HEK293 (cell line): Measurements from ENCODE around the gene GJD4.

Source experiments
- CTCF ChIA-PET: fragments of 350-600 bp; formaldehyde crosslinking; extraction: SDS; loops from one replicate; lab custom pipeline; 2021; ENCODE audit warnings: antibody characterized with exemption; lab: Yijun Ruan, JAX
- POLR2A ChIA-PET: fragments of 300-600 bp; formaldehyde crosslinking; extraction: SDS; loops from one replicate; lab custom pipeline; 2020; ENCODE audit warnings: antibody characterized with exemption, inconsistent platforms; lab: Yijun Ruan, JAX
- H3K27ac ChIP-seq: fragments of 200-500 bp; sonication (Bioruptor generic); 2 replicates; pipeline ENCODE4 v1.5.1; 2014; ENCODE audit warnings: low read depth, low read length, control low read depth, inconsistent platforms; ENCODE audit errors: extremely low read depth
- H3K36me3 ChIP-seq, 2 experiments: fragments of 200-500 bp in 1 of 2; sonication (Bioruptor generic) in 1 of 2; 1 replicate in 1 of 2; 2 replicates in 1 of 2; pipeline ENCODE4 v1.5.1; 2014 to 2017; ENCODE audit warnings: inconsistent platforms in 2 of 2, low read length in 2 of 2; ENCODE audit not compliant: control insufficient read depth in 2 of 2, insufficient read depth in 1 of 2
- H3K4me1 ChIP-seq: fragments of 200-500 bp; sonication (Bioruptor generic); 2 replicates; pipeline ENCODE4 v1.5.1; 2014; ENCODE audit warnings: mild to moderate bottlenecking, low read length, inconsistent platforms; ENCODE audit not compliant: control insufficient read depth, insufficient read depth
- H3K4me3 ChIP-seq: 2 replicates; pipeline ENCODE4 v1.5.1; 2011; ENCODE audit warnings: low read depth, mild to moderate bottlenecking, control low read depth, low read length, moderate library complexity
- H3K9me3 ChIP-seq: fragments of 200-500 bp; sonication (Bioruptor generic); 2 replicates; pipeline ENCODE4 v1.5.1; 2014; ENCODE audit warnings: low read depth, low read length, inconsistent platforms; ENCODE audit not compliant: control insufficient read depth, insufficient read depth
- AEBP2 ChIP-seq: fragments of 450-650 bp; formaldehyde crosslinking; IDR thresholded peaks from 2 replicates; pipeline ENCODE4 v1.5.1; 2016; ENCODE audit warnings: missing biosample characterization, missing genetic modification characterization, borderline replicate concordance
- GFI1B ChIP-seq: fragments of 450-650 bp; formaldehyde crosslinking; IDR thresholded peaks from 2 replicates; pipeline ENCODE4 v1.5.1; 2016; ENCODE audit warnings: missing biosample characterization, missing genetic modification characterization
- GLI4 ChIP-seq: fragments of 450-650 bp; formaldehyde crosslinking; IDR thresholded peaks from 2 replicates; pipeline ENCODE4 v1.5.1; 2016; ENCODE audit warnings: missing biosample characterization, missing genetic modification characterization
- KLF16 ChIP-seq: fragments of 450-650 bp; formaldehyde crosslinking; IDR thresholded peaks from 2 replicates; pipeline ENCODE4 v1.5.1; 2017; ENCODE audit warnings: missing biosample characterization, missing genetic modification characterization
- YY1 ChIP-seq: fragments of 450-650 bp; formaldehyde crosslinking; IDR thresholded peaks from 2 replicates; pipeline ENCODE4 v1.5.1; 2018; ENCODE audit warnings: missing biosample characterization, missing genetic modification characterization
- ZBTB21 ChIP-seq: fragments of 450-650 bp; formaldehyde crosslinking; IDR thresholded peaks from 2 replicates; pipeline ENCODE4 v1.5.1; 2017; ENCODE audit warnings: missing biosample characterization, missing genetic modification characterization
- ZBTB6 ChIP-seq: fragments of 450-650 bp; formaldehyde crosslinking; IDR thresholded peaks from 2 replicates; pipeline ENCODE4 v1.5.1; 2017; ENCODE audit warnings: missing biosample characterization, missing genetic modification characterization
- ZIC2 ChIP-seq: fragments of 450-650 bp; formaldehyde crosslinking; IDR thresholded peaks from 2 replicates; pipeline ENCODE4 v1.5.1; 2016; ENCODE audit warnings: missing biosample characterization, missing genetic modification characterization
- ZNF121 ChIP-seq: fragments of 450-650 bp; formaldehyde crosslinking; IDR thresholded peaks from 2 replicates; pipeline ENCODE4 v1.5.1; 2016; ENCODE audit warnings: missing biosample characterization, missing genetic modification characterization
- ZNF274 ChIP-seq, 2 experiments: fragments of 200-500 bp in 1 of 2; fragments of 450-650 bp in 1 of 2; sonication (Bioruptor generic) in 1 of 2; formaldehyde crosslinking in 1 of 2; IDR thresholded peaks; 2 replicates each; pipeline versions ENCODE4 v1.5.1 to v1.6.1; 2014 to 2016; ENCODE audit warnings: borderline replicate concordance in 1 of 2, inconsistent platforms in 1 of 2, low read length in 1 of 2, missing biosample characterization in 1 of 2, missing genetic modification characterization in 1 of 2
- ZNF341 ChIP-seq: fragments of 450-650 bp; formaldehyde crosslinking; IDR thresholded peaks from 2 replicates; pipeline ENCODE4; 2016; ENCODE audit warnings: low read depth, missing biosample characterization, missing genetic modification characterization
- ZNF398 ChIP-seq: fragments of 450-650 bp; formaldehyde crosslinking; IDR thresholded peaks from 2 replicates; pipeline ENCODE4 v1.5.1; 2017; ENCODE audit warnings: missing biosample characterization, missing genetic modification characterization
- ZNF423 ChIP-seq: fragments of 450-650 bp; formaldehyde crosslinking; IDR thresholded peaks from 2 replicates; pipeline ENCODE4 v1.5.1; 2016; ENCODE audit warnings: missing biosample characterization, missing genetic modification characterization
- ZNF433 ChIP-seq: fragments of 450-650 bp; formaldehyde crosslinking; IDR thresholded peaks from 2 replicates; pipeline ENCODE4 v1.5.1; 2016; ENCODE audit warnings: missing biosample characterization, missing genetic modification characterization, low read depth
- ZNF513 ChIP-seq: fragments of 450-650 bp; IDR thresholded peaks from 2 replicates; pipeline ENCODE4 v1.5.1; 2018; ENCODE audit warnings: missing biosample characterization, missing genetic modification characterization
- ZNF514 ChIP-seq: fragments of 450-650 bp; formaldehyde crosslinking; IDR thresholded peaks from 2 replicates; pipeline ENCODE4 v1.5.1; 2016; ENCODE audit warnings: missing biosample characterization, missing genetic modification characterization
- ZNF529 ChIP-seq: fragments of 450-650 bp; formaldehyde crosslinking; IDR thresholded peaks from 2 replicates; pipeline ENCODE4 v1.5.1; 2017; ENCODE audit warnings: missing genetic modification characterization, missing biosample characterization; ENCODE audit not compliant: insufficient replicate concordance
- ZNF530 ChIP-seq: fragments of 450-650 bp; formaldehyde crosslinking; IDR thresholded peaks from 2 replicates; pipeline ENCODE4 v1.5.1; 2016; ENCODE audit warnings: low read depth, missing biosample characterization, missing genetic modification characterization
- ZNF560 ChIP-seq: fragments of 450-650 bp; formaldehyde crosslinking; IDR thresholded peaks from 2 replicates; pipeline ENCODE4 v1.5.1; 2017; ENCODE audit warnings: missing biosample characterization, missing genetic modification characterization, borderline replicate concordance
- ZNF600 ChIP-seq: fragments of 450-650 bp; formaldehyde crosslinking; IDR thresholded peaks from 2 replicates; pipeline ENCODE4 v1.5.1; 2016; ENCODE audit warnings: missing biosample characterization, missing genetic modification characterization
- ZNF626 ChIP-seq: fragments of 450-650 bp; sonication (Bioruptor Pico); formaldehyde crosslinking; IDR thresholded peaks from 2 replicates; pipeline ENCODE4 v1.5.1; 2018; ENCODE audit warnings: missing biosample characterization, missing genetic modification characterization, inconsistent platforms
- ZNF660 ChIP-seq: fragments of 450-650 bp; IDR thresholded peaks from 2 replicates; pipeline ENCODE4 v1.5.1; 2018; ENCODE audit warnings: missing biosample characterization, mild to moderate bottlenecking, missing genetic modification characterization
- ZNF776 ChIP-seq: fragments of 450-650 bp; formaldehyde crosslinking; IDR thresholded peaks from 2 replicates; pipeline ENCODE4 v1.5.0; 2017; ENCODE audit warnings: missing biosample characterization, missing genetic modification characterization, borderline replicate concordance
- TF ChIP-seq, protein P1 (sequence below): fragments of 450-650 bp; formaldehyde crosslinking; IDR thresholded peaks from 2 replicates; pipeline ENCODE4 v1.5.1; 2016; ENCODE audit warnings: missing biosample characterization, missing genetic modification characterization, borderline replicate concordance
- TF ChIP-seq, protein P2 (sequence below): fragments of 450-650 bp; formaldehyde crosslinking; IDR thresholded peaks from 2 replicates; pipeline ENCODE4 v1.5.1; 2017; ENCODE audit warnings: missing biosample characterization, missing genetic modification characterization

GJD4 gene

GRCh38 chr10:35580423-35580770, 24.7 kb upstream of the GJD4 start:
- TF ChIP-seq ZNF660 (tag by site-specific recombination) (no peak), ZNF529 (no peak), ZNF600 (no peak), ZNF776 (tag by site-specific recombination) (no peak), GLI4 (tag by site-specific recombination) (no peak), ZIC2 (tag by site-specific recombination) (no peak), ZNF433 (tag by site-specific recombination) (no peak), ZNF341 (tag by site-specific recombination) (no peak), ZNF626 (tag by site-specific recombination) (no peak), ZNF560 (tag by site-specific recombination) (no peak), ZNF121 (tag by site-specific recombination) (no peak), ZBTB6 (tag by site-specific recombination) (no peak), YY1 (tag by site-specific recombination) (no peak), ZNF514 (tag by site-specific recombination) (no peak), AEBP2 (no peak), KLF16 (tag by site-specific recombination) (no peak), ZNF398 (no peak)
- TF ChIP-seq, protein P1, sequence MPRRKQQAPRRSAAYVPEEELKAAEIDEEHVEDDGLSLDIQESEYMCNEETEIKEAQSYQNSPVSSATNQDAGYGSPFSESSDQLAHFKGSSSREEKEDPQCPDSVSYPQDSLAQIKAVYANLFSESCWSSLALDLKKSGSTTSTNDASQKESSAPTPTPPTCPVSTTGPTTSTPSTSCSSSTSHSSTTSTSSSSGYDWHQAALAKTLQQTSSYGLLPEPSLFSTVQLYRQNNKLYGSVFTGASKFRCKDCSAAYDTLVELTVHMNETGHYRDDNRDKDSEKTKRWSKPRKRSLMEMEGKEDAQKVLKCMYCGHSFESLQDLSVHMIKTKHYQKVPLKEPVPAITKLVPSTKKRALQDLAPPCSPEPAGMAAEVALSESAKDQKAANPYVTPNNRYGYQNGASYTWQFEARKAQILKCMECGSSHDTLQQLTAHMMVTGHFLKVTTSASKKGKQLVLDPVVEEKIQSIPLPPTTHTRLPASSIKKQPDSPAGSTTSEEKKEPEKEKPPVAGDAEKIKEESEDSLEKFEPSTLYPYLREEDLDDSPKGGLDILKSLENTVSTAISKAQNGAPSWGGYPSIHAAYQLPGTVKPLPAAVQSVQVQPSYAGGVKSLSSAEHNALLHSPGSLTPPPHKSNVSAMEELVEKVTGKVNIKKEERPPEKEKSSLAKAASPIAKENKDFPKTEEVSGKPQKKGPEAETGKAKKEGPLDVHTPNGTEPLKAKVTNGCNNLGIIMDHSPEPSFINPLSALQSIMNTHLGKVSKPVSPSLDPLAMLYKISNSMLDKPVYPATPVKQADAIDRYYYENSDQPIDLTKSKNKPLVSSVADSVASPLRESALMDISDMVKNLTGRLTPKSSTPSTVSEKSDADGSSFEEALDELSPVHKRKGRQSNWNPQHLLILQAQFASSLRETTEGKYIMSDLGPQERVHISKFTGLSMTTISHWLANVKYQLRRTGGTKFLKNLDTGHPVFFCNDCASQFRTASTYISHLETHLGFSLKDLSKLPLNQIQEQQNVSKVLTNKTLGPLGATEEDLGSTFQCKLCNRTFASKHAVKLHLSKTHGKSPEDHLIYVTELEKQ (tag by site-specific recombination) = no peak
- H3K4me3 ChIP-seq = no peak overlapping the region
- H3K27ac ChIP-seq = no peak overlapping the region
- no peaks in the 10 kb centered on the region for H3K4me1 ChIP-seq
- no peaks in the 10 kb centered on the region for H3K9me3 ChIP-seq
- POLR2A ChIA-PET = no interaction called here
- no peaks in the 10 kb centered on the region for H3K36me3 ChIP-seq
- CTCF ChIA-PET = interaction anchor here (0.6 to 2.5 kb wide), 3 partner anchors 17 to 1192 kb away, joined by 3 to 10 read pairs (median 10); no protein-coding TSS in a partner anchor

- ChIA-PET POLR2A (no interaction called here), CTCF (interaction anchor here (2.1 kb wide), 1 partner anchor 19 kb away, joined by 10 read pairs; no protein-coding TSS in a partner anchor)
- H3K4me1 ChIP-seq = no peaks in the 10 kb centered on the region
- H3K27ac ChIP-seq = no peak overlapping the region
- H3K36me3 ChIP-seq = no peaks in the 10 kb centered on the region
- no peaks in the 10 kb centered on the region for H3K9me3 ChIP-seq
- H3K4me3 ChIP-seq = no peak overlapping the region
- TF ChIP-seq ZNF274 (IDR thresholded peaks at IDR 0.05; ENCODE audit: low read length) = no peak
- TF ChIP-seq ZNF274 (tag by site-specific recombination; IDR thresholded peaks at IDR 0.05; ENCODE audit: borderline replicate concordance) = no peak
- TF ChIP-seq ZNF530 = no peak
- TF ChIP-seq, protein P2, sequence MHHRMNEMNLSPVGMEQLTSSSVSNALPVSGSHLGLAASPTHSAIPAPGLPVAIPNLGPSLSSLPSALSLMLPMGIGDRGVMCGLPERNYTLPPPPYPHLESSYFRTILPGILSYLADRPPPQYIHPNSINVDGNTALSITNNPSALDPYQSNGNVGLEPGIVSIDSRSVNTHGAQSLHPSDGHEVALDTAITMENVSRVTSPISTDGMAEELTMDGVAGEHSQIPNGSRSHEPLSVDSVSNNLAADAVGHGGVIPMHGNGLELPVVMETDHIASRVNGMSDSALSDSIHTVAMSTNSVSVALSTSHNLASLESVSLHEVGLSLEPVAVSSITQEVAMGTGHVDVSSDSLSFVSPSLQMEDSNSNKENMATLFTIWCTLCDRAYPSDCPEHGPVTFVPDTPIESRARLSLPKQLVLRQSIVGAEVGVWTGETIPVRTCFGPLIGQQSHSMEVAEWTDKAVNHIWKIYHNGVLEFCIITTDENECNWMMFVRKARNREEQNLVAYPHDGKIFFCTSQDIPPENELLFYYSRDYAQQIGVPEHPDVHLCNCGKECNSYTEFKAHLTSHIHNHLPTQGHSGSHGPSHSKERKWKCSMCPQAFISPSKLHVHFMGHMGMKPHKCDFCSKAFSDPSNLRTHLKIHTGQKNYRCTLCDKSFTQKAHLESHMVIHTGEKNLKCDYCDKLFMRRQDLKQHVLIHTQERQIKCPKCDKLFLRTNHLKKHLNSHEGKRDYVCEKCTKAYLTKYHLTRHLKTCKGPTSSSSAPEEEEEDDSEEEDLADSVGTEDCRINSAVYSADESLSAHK (tag by site-specific recombination) = no peak
- TF ChIP-seq ZNF513 (tag by site-specific recombination) = no peak
- TF ChIP-seq ZNF423 (tag by site-specific recombination) = no peak
- no peak for TF ChIP-seq ZBTB21 (tag by site-specific recombination)
- TF ChIP-seq GFI1B (tag by site-specific recombination) = no peak
Measured at GRCh38 chr10:35581655-35582054, 23.5 kb upstream of the GJD4 start.
